ENCODE data around the gene CEMIP. TPM values are rescaled to one million over a fixed set of nuclear protein-coding genes. Genes with fewer than 3 reads are reported as not detected.

CEMIP gene
- polyA plus RNA-seq, 1 donor (not counting 4 experiments of a cell fraction or from before 2014, with no cell fraction given), result 2.3 TPM

DNA sequence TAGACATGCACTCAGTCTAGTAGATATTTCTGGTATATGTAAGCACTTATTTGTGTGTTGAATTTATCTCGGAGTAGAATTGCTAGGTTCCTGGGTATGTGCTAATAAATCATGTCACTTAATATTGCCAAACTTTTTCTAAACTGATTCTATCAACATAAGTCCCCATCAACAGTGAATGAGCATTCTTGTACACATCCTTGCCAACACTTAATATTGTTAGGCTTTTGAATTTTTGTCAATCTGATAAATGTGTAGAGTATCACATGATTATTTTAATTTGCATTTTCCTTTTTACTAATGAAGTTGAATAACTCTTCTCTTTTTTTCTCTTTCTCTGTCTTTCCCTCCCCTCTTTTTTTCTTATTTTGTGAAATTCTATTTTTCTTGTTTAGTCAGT is 33.3 kb upstream of the CEMIP start:
- H3K4me3 ChIP-seq (ENCODE audit: control insufficient read depth in 2 of 3, extremely low read depth in 1 of 3, insufficient read depth in 2 of 3, low read depth in 1 of 3, low read length in 3 of 3), result no peak overlapping the region
- H2AFZ ChIP-seq (ENCODE audit: control insufficient read depth, low read length), result no peak overlapping the region
- no peak overlapping the region for H3K4me2 ChIP-seq (ENCODE audit: control insufficient read depth, extremely low read depth, insufficient read depth, low read depth, low read length)
- FAIRE-seq, result no peak
- no peak overlapping the region for H3K27ac ChIP-seq (ENCODE audit: control insufficient read depth, insufficient read depth, low read length)
- no peak for DNase-seq (ENCODE audit: low read depth, low spot score)
- peaks cover 6% of the 10 kb centered on the region for H3K9me1 ChIP-seq (ENCODE audit: control insufficient read depth, extremely low read depth, insufficient read depth, low read length)
- H3K4me1 ChIP-seq (ENCODE audit: control insufficient read depth, extremely low read depth, insufficient read depth, low read length), result no peaks in the 10 kb centered on the region
- H3K79me2 ChIP-seq (ENCODE audit: control insufficient read depth, insufficient read depth, low read length), result peaks cover 52% of the 10 kb centered on the region
- H3K27me3 ChIP-seq (ENCODE audit: control insufficient read depth, extremely low read depth, insufficient read depth, low read length), result no peaks in the 10 kb centered on the region
- no peaks in the 10 kb centered on the region for H3K9me3 ChIP-seq (ENCODE audit: control insufficient read depth, low read depth, low read length)
- H3K9ac ChIP-seq (ENCODE audit: control insufficient read depth, extremely low read depth, insufficient read depth, low read length), result no peak overlapping the region
- no peaks in the 10 kb centered on the region for H4K20me1 ChIP-seq (ENCODE audit: control insufficient read depth, extremely low read depth, insufficient read depth, low read length)
- peaks cover 2 to 9% of the 10 kb centered on the region in 2 experiments for H3K36me3 ChIP-seq (ENCODE audit: control insufficient read depth in 2 of 2, extremely low read depth in 1 of 2, insufficient read depth in 2 of 2, low read length in 2 of 2)
- dilution Hi-C loops (cut with MboI; ENCODE audit: extremely low pct_ligation_motif_present, low sequenced_read_pairs), result no loop called here
- TF ChIP-seq, protein P1, sequence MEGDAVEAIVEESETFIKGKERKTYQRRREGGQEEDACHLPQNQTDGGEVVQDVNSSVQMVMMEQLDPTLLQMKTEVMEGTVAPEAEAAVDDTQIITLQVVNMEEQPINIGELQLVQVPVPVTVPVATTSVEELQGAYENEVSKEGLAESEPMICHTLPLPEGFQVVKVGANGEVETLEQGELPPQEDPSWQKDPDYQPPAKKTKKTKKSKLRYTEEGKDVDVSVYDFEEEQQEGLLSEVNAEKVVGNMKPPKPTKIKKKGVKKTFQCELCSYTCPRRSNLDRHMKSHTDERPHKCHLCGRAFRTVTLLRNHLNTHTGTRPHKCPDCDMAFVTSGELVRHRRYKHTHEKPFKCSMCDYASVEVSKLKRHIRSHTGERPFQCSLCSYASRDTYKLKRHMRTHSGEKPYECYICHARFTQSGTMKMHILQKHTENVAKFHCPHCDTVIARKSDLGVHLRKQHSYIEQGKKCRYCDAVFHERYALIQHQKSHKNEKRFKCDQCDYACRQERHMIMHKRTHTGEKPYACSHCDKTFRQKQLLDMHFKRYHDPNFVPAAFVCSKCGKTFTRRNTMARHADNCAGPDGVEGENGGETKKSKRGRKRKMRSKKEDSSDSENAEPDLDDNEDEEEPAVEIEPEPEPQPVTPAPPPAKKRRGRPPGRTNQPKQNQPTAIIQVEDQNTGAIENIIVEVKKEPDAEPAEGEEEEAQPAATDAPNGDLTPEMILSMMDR (optimal IDR thresholded peaks at IDR 0.05 in 1 of 3, IDR thresholded peaks at IDR 0.05 in 1 of 3, conservative IDR thresholded peaks at IDR 0.05 in 1 of 3; ENCODE audit: extremely low read depth in 1 of 3, insufficient read depth in 2 of 3, low read length in 3 of 3), result no peak
- TF ChIP-seq EZH2 (IDR thresholded peaks at IDR 0.05; ENCODE audit: low read length), result no peak

DNA sequence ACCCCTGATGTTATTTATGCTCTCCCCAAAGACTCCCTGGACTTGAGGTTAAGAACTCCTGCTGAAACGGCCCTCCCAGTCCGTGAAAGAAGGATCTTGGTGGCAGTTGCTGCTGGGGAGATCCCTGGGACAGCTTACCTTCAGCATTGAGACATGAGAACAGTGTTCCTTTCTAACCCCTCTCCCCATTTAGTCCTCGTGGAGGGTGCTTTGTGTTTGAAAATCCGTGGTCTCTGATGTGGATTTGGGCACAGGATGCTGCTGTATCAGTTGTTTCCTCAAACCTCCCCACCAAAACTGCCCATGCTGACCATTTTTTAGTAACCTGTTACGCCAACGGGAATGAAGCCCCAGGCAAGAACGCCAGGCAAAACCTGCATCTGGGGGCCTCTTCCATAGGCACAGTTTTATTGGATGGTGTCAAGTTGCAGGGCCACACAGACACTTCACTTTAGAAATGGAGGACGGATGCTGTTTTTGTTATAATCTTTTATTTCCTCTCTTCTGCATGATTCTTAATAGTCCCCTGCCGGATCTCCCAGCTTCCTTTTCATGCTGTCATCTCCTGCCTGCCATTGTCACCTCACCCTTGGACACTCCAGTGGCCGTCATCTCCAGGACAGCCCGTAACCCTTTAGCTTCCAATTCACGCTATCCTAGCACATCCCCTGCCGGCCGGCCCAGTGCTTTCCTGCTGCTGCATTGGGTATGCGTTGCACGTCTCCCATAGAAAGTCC is 31.7 kb upstream of the CEMIP start:
- Histone ChIP-seq H3K27me3 (ENCODE audit: control insufficient read depth, extremely low read depth, insufficient read depth, low read length) (no peaks in the 10 kb centered on the region), H4K20me1 (ENCODE audit: control insufficient read depth, extremely low read depth, insufficient read depth, low read length) (no peaks in the 10 kb centered on the region), H3K9me3 (ENCODE audit: control insufficient read depth, low read depth, low read length) (no peaks in the 10 kb centered on the region), H3K9me1 (ENCODE audit: control insufficient read depth, extremely low read depth, insufficient read depth, low read length) (peaks cover 3% of the 10 kb centered on the region), H3K4me1 (ENCODE audit: control insufficient read depth, extremely low read depth, insufficient read depth, low read length) (no peaks in the 10 kb centered on the region), H3K4me3 (ENCODE audit: control insufficient read depth in 2 of 3, extremely low read depth in 1 of 3, insufficient read depth in 2 of 3, low read depth in 1 of 3, low read length in 3 of 3) (no peak overlapping the region), H3K27ac (ENCODE audit: control insufficient read depth, insufficient read depth, low read length) (no peak overlapping the region), H2AFZ (ENCODE audit: control insufficient read depth, low read length) (no peak overlapping the region), H3K9ac (ENCODE audit: control insufficient read depth, extremely low read depth, insufficient read depth, low read length) (no peak overlapping the region), H3K4me2 (ENCODE audit: control insufficient read depth, extremely low read depth, insufficient read depth, low read depth, low read length) (no peak overlapping the region), H3K36me3 (ENCODE audit: control insufficient read depth in 2 of 2, extremely low read depth in 1 of 2, insufficient read depth in 2 of 2, low read length in 2 of 2) (peaks cover 5 to 13% of the 10 kb centered on the region in 2 experiments), H3K79me2 (ENCODE audit: control insufficient read depth, insufficient read depth, low read length) (peaks cover 44% of the 10 kb centered on the region)
- dilution Hi-C loops (cut with MboI; ENCODE audit: extremely low pct_ligation_motif_present, low sequenced_read_pairs), result no loop called here
- no peak for TF ChIP-seq EZH2 (IDR thresholded peaks at IDR 0.05; ENCODE audit: low read length)
- TF ChIP-seq, protein P1 (optimal IDR thresholded peaks at IDR 0.05 in 1 of 3, IDR thresholded peaks at IDR 0.05 in 1 of 3, conservative IDR thresholded peaks at IDR 0.05 in 1 of 3; ENCODE audit: extremely low read depth in 1 of 3, insufficient read depth in 2 of 3, low read length in 3 of 3), result no peak
- FAIRE-seq (no peak), DNase-seq (ENCODE audit: low read depth, low spot score) (no peak)

Data from keratinocyte (primary cell).